Neural progenitor cell (in vitro differentiated cells): ENCODE data around the gene CTDP1.

ENCODE experiments used
- EZH2 ChIP-seq: fragments of 200-600 bp; sonication (generic); IDR thresholded peaks from 2 replicates; pipeline ENCODE4 v1.6.1; 2017; ENCODE audit warnings: antibody characterized with exemption, mild to moderate bottlenecking, moderate library complexity
- TF ChIP-seq, protein P1 (sequence below): fragments of 200-600 bp; sonication (generic); IDR thresholded peaks from 2 replicates; pipeline ENCODE4 v1.5.1; 2017; ENCODE audit warnings: antibody characterized with exemption, mild to moderate bottlenecking

DNA sequence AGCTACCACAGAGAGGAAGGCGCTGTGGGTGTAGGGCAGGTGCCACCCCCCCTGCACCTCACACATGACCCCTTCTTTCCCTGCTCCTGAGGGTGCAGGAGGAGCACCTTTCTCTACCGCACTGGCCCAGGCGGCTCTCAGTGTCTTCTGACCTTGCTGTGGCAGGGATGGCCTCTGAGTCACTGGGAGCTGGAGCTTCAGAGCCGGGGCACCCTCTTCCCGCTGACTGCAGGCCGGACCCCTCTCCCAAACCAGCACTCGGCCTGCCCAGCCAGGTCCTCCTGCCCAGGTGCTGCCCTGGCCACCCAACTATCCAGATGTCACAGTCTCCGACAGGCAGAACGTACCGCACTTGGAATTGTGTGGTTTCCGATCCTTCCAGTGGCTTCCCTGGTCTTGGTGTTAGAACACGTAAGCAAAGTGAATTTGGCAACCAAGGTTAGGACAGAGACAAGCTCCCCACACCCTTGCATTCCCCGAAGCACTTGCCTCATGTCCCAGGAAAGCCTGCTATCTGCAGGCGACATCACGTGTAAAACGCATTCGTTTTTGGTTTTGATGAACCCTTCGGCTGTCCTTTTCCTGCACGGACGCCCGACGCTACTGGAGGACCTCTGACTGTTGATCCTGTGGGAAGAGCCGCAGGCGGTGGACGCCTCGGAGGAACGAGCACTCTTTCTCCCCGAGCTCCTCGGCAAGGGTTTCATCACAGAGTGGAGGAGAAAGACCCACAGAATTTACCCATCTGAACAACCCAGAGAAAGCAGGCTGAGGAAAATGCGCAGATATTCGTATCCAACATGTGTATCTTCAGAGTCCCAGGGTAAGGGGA lies 93.5 kb downstream of the CTDP1 start:
- TF ChIP-seq, protein P1, sequence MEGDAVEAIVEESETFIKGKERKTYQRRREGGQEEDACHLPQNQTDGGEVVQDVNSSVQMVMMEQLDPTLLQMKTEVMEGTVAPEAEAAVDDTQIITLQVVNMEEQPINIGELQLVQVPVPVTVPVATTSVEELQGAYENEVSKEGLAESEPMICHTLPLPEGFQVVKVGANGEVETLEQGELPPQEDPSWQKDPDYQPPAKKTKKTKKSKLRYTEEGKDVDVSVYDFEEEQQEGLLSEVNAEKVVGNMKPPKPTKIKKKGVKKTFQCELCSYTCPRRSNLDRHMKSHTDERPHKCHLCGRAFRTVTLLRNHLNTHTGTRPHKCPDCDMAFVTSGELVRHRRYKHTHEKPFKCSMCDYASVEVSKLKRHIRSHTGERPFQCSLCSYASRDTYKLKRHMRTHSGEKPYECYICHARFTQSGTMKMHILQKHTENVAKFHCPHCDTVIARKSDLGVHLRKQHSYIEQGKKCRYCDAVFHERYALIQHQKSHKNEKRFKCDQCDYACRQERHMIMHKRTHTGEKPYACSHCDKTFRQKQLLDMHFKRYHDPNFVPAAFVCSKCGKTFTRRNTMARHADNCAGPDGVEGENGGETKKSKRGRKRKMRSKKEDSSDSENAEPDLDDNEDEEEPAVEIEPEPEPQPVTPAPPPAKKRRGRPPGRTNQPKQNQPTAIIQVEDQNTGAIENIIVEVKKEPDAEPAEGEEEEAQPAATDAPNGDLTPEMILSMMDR = no peak
- TF ChIP-seq EZH2 = no peak
